Stomach smooth muscle (tissue), 2 donors: ENCODE results near the gene HRH2.
"Not testable (repeated sequence)": the region's sequence is repeated elsewhere in the genome, so short reads cannot be mapped to it uniquely, and the experiment has no call there.

Experiments
- H3K27ac ChIP-seq: one replicate; pipeline ENCODE4 v1.7.0; 2013; ENCODE audit warnings: mild to moderate bottlenecking, low read length, inconsistent platforms
- H3K27me3 ChIP-seq, 2 donors: one replicate each; pipeline ENCODE4 v1.7.0; 2013; ENCODE audit warnings: low read length in 2 of 2; ENCODE audit not compliant: insufficient read depth in 2 of 2, control insufficient read depth in 1 of 2
- H3K36me3 ChIP-seq, 2 donors: one replicate each; pipeline ENCODE4 v1.7.0; 2013; ENCODE audit warnings: low read length in 2 of 2; ENCODE audit not compliant: control insufficient read depth in 2 of 2, insufficient read depth in 2 of 2
- H3K4me1 ChIP-seq: one replicate; pipeline ENCODE4 v1.7.0; 2013; ENCODE audit warnings: low read length; ENCODE audit not compliant: control insufficient read depth, insufficient read depth
- H3K4me3 ChIP-seq, 2 donors: one replicate each; pipeline ENCODE4 v1.7.0; 2013; ENCODE audit warnings: low read length in 2 of 2
- H3K9ac ChIP-seq, 2 donors: one replicate each; pipeline ENCODE4 v1.7.0; 2013; ENCODE audit warnings: low read length in 2 of 2, mild to moderate bottlenecking in 1 of 2
- H3K9me3 ChIP-seq, 2 donors: one replicate each; pipeline ENCODE4 v1.7.0; 2013; ENCODE audit warnings: low read length in 2 of 2; ENCODE audit not compliant: control insufficient read depth in 2 of 2
- donor health status: healthy.
- donor health status: Pancreatic carcinoma.

HRH2 gene

GRCh38 chr5:175752826-175753535 is 95.1 kb downstream of the HRH2 start:
- H3K9ac ChIP-seq: no peak overlapping the region
- H3K4me3 ChIP-seq: no peak overlapping the region
- H3K27me3 ChIP-seq: peaks cover 2 to 27% of the 10 kb centered on the region in 2 donors
- H3K9me3 ChIP-seq: no peaks in the 10 kb centered on the region
- no peaks in the 10 kb centered on the region for H3K4me1 ChIP-seq
- no peak overlapping the region for H3K27ac ChIP-seq
- no peaks in the 10 kb centered on the region for H3K36me3 ChIP-seq

DNA sequence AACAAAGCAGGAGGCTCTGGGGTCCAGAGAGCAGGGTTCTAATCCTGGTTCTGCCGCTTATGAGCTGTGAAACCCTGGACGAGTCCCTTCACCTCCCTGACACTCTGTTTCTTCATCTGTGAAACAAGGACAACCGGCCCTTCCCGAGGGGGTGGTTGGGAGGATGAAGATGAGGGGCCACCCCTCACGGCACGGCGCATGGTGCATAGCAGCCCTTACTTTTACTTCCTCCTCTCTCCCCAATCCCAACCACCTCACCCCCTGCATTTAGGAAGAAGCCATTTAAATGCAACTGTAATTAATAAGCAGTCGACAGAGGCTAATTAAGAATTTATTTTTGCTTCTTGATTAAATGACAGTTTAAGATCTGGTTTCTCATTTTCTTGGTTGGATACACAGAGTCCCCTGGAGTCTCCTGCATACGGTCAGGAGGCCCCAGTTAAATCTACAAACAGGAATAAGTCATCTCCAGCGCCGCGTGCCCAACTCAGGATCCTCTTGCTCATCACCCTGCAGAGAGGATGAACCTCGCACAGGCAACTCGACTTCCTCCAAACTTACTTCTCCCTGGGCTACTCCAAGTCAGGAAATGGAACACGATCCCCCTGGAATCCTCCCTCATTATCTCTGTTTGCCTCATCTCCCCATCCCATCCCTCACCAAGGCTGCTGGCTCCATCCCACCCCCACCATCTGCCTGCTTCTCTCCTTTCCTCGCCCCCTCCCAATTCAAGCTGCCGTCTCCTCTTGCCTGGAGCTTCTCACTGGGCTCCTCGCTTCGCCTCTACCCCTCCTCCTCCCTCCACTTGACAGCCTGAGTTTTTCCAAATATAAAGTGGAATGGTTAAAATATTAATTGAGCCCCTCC is 95.9 kb downstream of the HRH2 start:
- H3K36me3 ChIP-seq: no peaks in the 10 kb centered on the region
- H3K9me3 ChIP-seq: no peaks in the 10 kb centered on the region
- peaks cover 2 to 27% of the 10 kb centered on the region in 2 donors for H3K27me3 ChIP-seq
- no peak overlapping the region for H3K9ac ChIP-seq
- no peak overlapping the region for H3K4me3 ChIP-seq
- no peaks in the 10 kb centered on the region for H3K4me1 ChIP-seq
- H3K27ac ChIP-seq: no peak overlapping the region

- H3K27me3 ChIP-seq: not testable (repeated sequence)
These were observed 102.1 kb downstream of the HRH2 start for GRCh38 chr5:175759991-175760390.

More at GRCh38 chr5:175759991-175760390, 102.1 kb downstream of the HRH2 start:
- H3K9ac ChIP-seq, H3K9me3 ChIP-seq, H3K27ac ChIP-seq, H3K4me1 ChIP-seq, H3K4me3 ChIP-seq, H3K36me3 ChIP-seq: not testable (repeated sequence)
